Measurements from ENCODE around the gene AIFM3. TPM values are rescaled to one million over a fixed set of nuclear protein-coding genes. Genes with fewer than 3 reads are reported as not detected.
"Not testable (repeated sequence)": the region's sequence is repeated elsewhere in the genome, so short reads cannot be mapped to it uniquely, and the experiment has no call there.

AIFM3 gene
- total and polyA plus RNA-seq, 2 donors (not counting 3 experiments of a cell fraction or from before 2014, with no cell fraction given): 0.15 TPM; not detected in 1

GRCh38 chr22:20968281-20968977, 1.4 kb downstream of the AIFM3 start:
- Histone ChIP-seq H3K9me3 (replicated peaks; ENCODE audit: control insufficient read depth, insufficient read depth, low read length) (no peaks in the 10 kb centered on the region), H3K36me3 (ENCODE audit: control insufficient read depth in 2 of 2, extremely low read depth in 1 of 2, insufficient read depth in 2 of 2, low read length in 2 of 2) (no peaks in the 10 kb centered on the region), H3K79me2 (ENCODE audit: control insufficient read depth, insufficient read depth, low read length) (no peaks in the 10 kb centered on the region), H3K4me3 (replicated peaks in 1 of 3; ENCODE audit: insufficient read depth in 1 of 3, low read depth in 1 of 3, low read length in 3 of 3) (no peak overlapping the region), H3K9ac (replicated peaks; ENCODE audit: extremely low read depth, insufficient read depth, low read length) (no peak overlapping the region), H3K27ac (ENCODE audit: insufficient read depth, low read depth, low read length) (no peak overlapping the region), H4K20me1 (replicated peaks; ENCODE audit: control insufficient read depth, extremely low read depth, insufficient read depth, low read length) (no peaks in the 10 kb centered on the region), H3K4me2 (ENCODE audit: insufficient read depth, low read length) (no peak overlapping the region), H2AFZ (ENCODE audit: low read depth, low read length) (no peak overlapping the region), H3K9me1 (replicated peaks; ENCODE audit: control insufficient read depth, extremely low read depth, insufficient read depth, low read length) (no peaks in the 10 kb centered on the region), H3K27me3 (ENCODE audit: control insufficient read depth in 2 of 2, insufficient read depth in 2 of 2, low read length in 2 of 2) (peaks cover 4 to 18% of the 10 kb centered on the region in 2 experiments), H3K4me1 (ENCODE audit: control insufficient read depth, extremely low read depth, insufficient read depth, low read length) (peaks cover 2% of the 10 kb centered on the region)
- ChIA-PET POLR2A (no interaction called here), CTCF (interaction anchor here (1.3 to 2.1 kb wide), 2 partner anchors 12 to 83 kb away, joined by 4 to 6 read pairs; no protein-coding TSS in a partner anchor)
- no TSS peak for BruUV-seq (replicated peaks)
- intact Hi-C loops (cut with micrococcal nuclease): no loop called here
- DNase-seq (ENCODE audit: low read depth, low spot score): no peak
- dilution Hi-C loops (cut with MboI; ENCODE audit: extremely low pct_ligation_motif_present, low sequenced_read_pairs): no loop called here
- no peak for FAIRE-seq
- TF ChIP-seq POLR2AphosphoS5 (IDR thresholded peaks at IDR 0.05; ENCODE audit: insufficient read depth, low read depth, low read length): no peak

DNA sequence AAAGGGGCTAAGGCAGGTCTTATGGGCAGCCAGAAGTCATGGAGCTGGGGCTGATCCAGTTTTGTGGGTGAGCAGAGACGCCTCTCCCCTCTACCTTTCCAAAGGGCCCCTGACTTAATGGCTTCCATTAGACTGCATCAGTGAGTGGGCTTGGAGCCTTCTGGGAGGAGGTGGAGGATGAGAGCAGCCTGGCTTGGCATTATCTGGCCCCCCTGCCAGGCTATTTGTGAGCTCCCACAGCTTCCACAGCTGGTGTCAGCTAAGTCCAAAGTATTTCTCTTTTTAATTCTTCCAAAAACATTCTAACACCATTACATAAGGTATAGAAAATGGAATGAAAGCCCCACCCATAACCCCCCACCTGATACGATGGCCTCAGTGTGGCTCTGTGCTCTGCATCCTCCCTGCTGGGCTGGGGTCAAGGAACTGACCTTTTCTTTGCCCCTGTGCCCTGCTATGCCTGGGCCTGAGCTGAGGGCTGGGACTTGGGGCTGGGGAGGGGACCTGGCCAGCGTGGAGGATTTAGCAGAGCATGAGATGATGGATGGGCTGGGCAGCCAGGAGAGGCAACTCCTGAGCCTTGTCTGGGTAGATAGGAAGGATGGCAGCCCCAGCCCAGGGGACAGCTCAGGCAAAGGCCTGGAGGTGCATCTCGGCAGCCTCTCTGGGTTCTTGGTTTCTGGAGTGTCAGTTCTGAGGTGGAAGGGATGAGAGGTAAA, 4.0 kb downstream of the AIFM3 start:
- Histone ChIP-seq H4K20me1 (replicated peaks; ENCODE audit: control insufficient read depth, extremely low read depth, insufficient read depth, low read length) (no peaks in the 10 kb centered on the region), H3K4me1 (ENCODE audit: control insufficient read depth, extremely low read depth, insufficient read depth, low read length) (peaks cover 2% of the 10 kb centered on the region), H3K27me3 (ENCODE audit: control insufficient read depth in 2 of 2, insufficient read depth in 2 of 2, low read length in 2 of 2) (peaks cover 0 to 2% of the 10 kb centered on the region in 2 experiments), H2AFZ (ENCODE audit: low read depth, low read length) (no peak overlapping the region), H3K9me3 (replicated peaks; ENCODE audit: control insufficient read depth, insufficient read depth, low read length) (no peaks in the 10 kb centered on the region), H3K4me2 (ENCODE audit: insufficient read depth, low read length) (no peak overlapping the region), H3K4me3 (replicated peaks in 1 of 3; ENCODE audit: insufficient read depth in 1 of 3, low read depth in 1 of 3, low read length in 3 of 3) (no peak overlapping the region), H3K36me3 (ENCODE audit: control insufficient read depth in 2 of 2, extremely low read depth in 1 of 2, insufficient read depth in 2 of 2, low read length in 2 of 2) (no peaks in the 10 kb centered on the region), H3K9me1 (replicated peaks; ENCODE audit: control insufficient read depth, extremely low read depth, insufficient read depth, low read length) (no peaks in the 10 kb centered on the region), H3K79me2 (ENCODE audit: control insufficient read depth, insufficient read depth, low read length) (no peaks in the 10 kb centered on the region), H3K9ac (replicated peaks; ENCODE audit: extremely low read depth, insufficient read depth, low read length) (no peak overlapping the region), H3K27ac (ENCODE audit: insufficient read depth, low read depth, low read length) (no peak overlapping the region)
- no peak for DNase-seq (ENCODE audit: low read depth, low spot score)
- FAIRE-seq: no peak
- TF ChIP-seq POLR2A (IDR thresholded peaks at IDR 0.05; ENCODE audit: low read depth, low read length) (no peak), JUN (IDR thresholded peaks at IDR 0.05; ENCODE audit: borderline replicate concordance, insufficient read depth, insufficient read length, low read depth) (no peak), GATA2 (IDR thresholded peaks at IDR 0.05; ENCODE audit: insufficient read depth, insufficient read length, low read depth, low read length) (no peak), EZH2 (IDR thresholded peaks at IDR 0.05; ENCODE audit: borderline replicate concordance, low read depth, low read length, severe bottlenecking) (no peak)
- TF ChIP-seq, protein P1, sequence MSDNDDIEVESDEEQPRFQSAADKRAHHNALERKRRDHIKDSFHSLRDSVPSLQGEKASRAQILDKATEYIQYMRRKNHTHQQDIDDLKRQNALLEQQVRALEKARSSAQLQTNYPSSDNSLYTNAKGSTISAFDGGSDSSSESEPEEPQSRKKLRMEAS (IDR thresholded peaks at IDR 0.05; ENCODE audit: insufficient read depth, insufficient read length): no peak
- intact Hi-C loops (cut with micrococcal nuclease) (no loop called here), dilution Hi-C loops (cut with MboI; ENCODE audit: extremely low pct_ligation_motif_present, low sequenced_read_pairs) (no loop called here)
- ChIA-PET POLR2A (no interaction called here), CTCF (interaction anchor here (0.5 to 2.8 kb wide), 5 partner anchors 8 to 52 kb away, joined by 3 to 13 read pairs (median 4); partner anchors contain the start of gene LZTR1)
- BruUV-seq (replicated peaks): no TSS peak

DNA sequence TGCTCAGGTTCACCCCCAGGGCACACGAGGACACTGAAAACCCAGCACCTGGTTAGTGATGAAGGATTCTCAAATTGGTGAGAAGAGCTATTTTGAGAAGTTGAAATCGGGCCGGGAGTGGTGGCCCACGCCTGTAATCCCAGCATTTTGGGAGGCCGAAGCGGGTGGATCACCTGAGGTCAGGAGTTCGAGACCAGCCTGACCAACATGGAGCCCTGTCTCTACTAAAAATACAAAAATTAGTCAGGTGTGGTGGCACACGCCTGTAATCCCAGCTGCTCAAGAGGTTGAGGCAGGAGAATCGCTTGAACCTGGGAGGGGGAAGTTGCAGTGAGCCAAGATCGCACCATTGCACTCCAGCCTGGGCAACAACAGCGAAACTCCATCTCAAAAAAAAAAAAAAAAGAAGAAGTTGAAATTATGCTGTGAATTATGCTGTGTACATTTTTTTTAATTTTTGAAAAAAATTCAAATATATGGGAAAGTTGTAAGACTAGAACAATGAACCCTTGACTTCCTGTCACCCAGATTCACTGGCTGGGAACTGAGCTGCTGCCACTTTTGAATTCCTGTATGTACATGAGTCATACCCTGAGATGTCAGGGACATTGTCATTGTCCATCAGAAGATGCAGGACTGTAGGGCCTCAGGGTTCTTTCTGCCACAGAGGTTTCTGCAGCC, 5.1 kb downstream of the AIFM3 start:
- POLR2A ChIA-PET: interaction anchor here (1.2 kb wide), 1 partner anchor 10 kb away, joined by 3 read pairs; the partner anchor contains the start of gene LZTR1

More for the DNA sequence above, 5.1 kb downstream of the AIFM3 start:
- dilution Hi-C loops (cut with MboI; ENCODE audit: extremely low pct_ligation_motif_present, low sequenced_read_pairs); H3K36me3 ChIP-seq (ENCODE audit: control insufficient read depth in 2 of 2, extremely low read depth in 1 of 2, insufficient read depth in 2 of 2, low read length in 2 of 2); H4K20me1 ChIP-seq (replicated peaks; ENCODE audit: control insufficient read depth, extremely low read depth, insufficient read depth, low read length); H3K27me3 ChIP-seq (ENCODE audit: control insufficient read depth in 2 of 2, insufficient read depth in 2 of 2, low read length in 2 of 2); H3K9ac ChIP-seq (replicated peaks; ENCODE audit: extremely low read depth, insufficient read depth, low read length); H3K4me3 ChIP-seq (replicated peaks in 1 of 3; ENCODE audit: insufficient read depth in 1 of 3, low read depth in 1 of 3, low read length in 3 of 3); intact Hi-C loops (cut with micrococcal nuclease); BruUV-seq (replicated peaks); FAIRE-seq; DNase-seq (ENCODE audit: low read depth, low spot score); H3K4me1 ChIP-seq (ENCODE audit: control insufficient read depth, extremely low read depth, insufficient read depth, low read length); H3K9me3 ChIP-seq (replicated peaks; ENCODE audit: control insufficient read depth, insufficient read depth, low read length); H3K9me1 ChIP-seq (replicated peaks; ENCODE audit: control insufficient read depth, extremely low read depth, insufficient read depth, low read length); H3K79me2 ChIP-seq (ENCODE audit: control insufficient read depth, insufficient read depth, low read length); H3K27ac ChIP-seq (ENCODE audit: insufficient read depth, low read depth, low read length); H2AFZ ChIP-seq (ENCODE audit: low read depth, low read length); H3K4me2 ChIP-seq (ENCODE audit: insufficient read depth, low read length): not testable (repeated sequence)
- CTCF ChIA-PET: interaction anchor here (1.3 to 2.8 kb wide), 5 partner anchors 9 to 87 kb away, joined by 4 to 13 read pairs (median 6); partner anchors contain the start of gene LZTR1

Measured in endothelial cell of umbilical vein (primary cell).